ENCODE measurements around the gene GRK1. TPM values are rescaled to one million over a fixed set of nuclear protein-coding genes. Genes with fewer than 3 reads are reported as not detected.

Gene GRK1
- total RNA-seq, 1 donor from 2014 or later, result 1.2 TPM

- Mint-ChIP-seq H3K27me3 (ENCODE audit: unreplicated experiment) (peaks cover 8% of the 10 kb centered on the region), H3K4me1 (ENCODE audit: low read depth, unreplicated experiment) (no peaks in the 10 kb centered on the region), H3K36me3 (ENCODE audit: unreplicated experiment) (no peaks in the 10 kb centered on the region), H3K27ac (ENCODE audit: unreplicated experiment) (no peak overlapping the region), H3K4me3 (ENCODE audit: unreplicated experiment) (no peak overlapping the region), H3K9me3 (ENCODE audit: unreplicated experiment) (peaks cover 8% of the 10 kb centered on the region)
- no peak for TF ChIP-seq CTCF (IDR thresholded peaks at IDR 0.05; ENCODE audit: partially characterized antibody, unreplicated experiment)
- DNase-seq, result no peak
Observed at GRCh38 chr13:113734826-113735125, 67.8 kb downstream of the GRK1 start.

GRCh38 chr13:113735194-113735593 is 68.2 kb downstream of the GRK1 start:
- no peak overlapping the region for H3K4me3 Mint-ChIP-seq (ENCODE audit: unreplicated experiment)
- peaks cover 8% of the 10 kb centered on the region for H3K9me3 Mint-ChIP-seq (ENCODE audit: unreplicated experiment)
- H3K4me1 Mint-ChIP-seq (ENCODE audit: low read depth, unreplicated experiment), result peaks cover 2% of the 10 kb centered on the region
- no peak for DNase-seq
- no peak overlapping the region for H3K27ac Mint-ChIP-seq (ENCODE audit: unreplicated experiment)
- no peaks in the 10 kb centered on the region for H3K36me3 Mint-ChIP-seq (ENCODE audit: unreplicated experiment)
- H3K27me3 Mint-ChIP-seq (ENCODE audit: unreplicated experiment), result peaks cover 8% of the 10 kb centered on the region
- no peak for TF ChIP-seq CTCF (IDR thresholded peaks at IDR 0.05; ENCODE audit: partially characterized antibody, unreplicated experiment)

- DNase-seq, result no peak
- H3K4me1 Mint-ChIP-seq (ENCODE audit: low read depth, unreplicated experiment), result peaks cover 2% of the 10 kb centered on the region
- no peak overlapping the region for H3K27ac Mint-ChIP-seq (ENCODE audit: unreplicated experiment)
- no peak overlapping the region for H3K4me3 Mint-ChIP-seq (ENCODE audit: unreplicated experiment)
- H3K36me3 Mint-ChIP-seq (ENCODE audit: unreplicated experiment), result no peaks in the 10 kb centered on the region
- TF ChIP-seq CTCF (IDR thresholded peaks at IDR 0.05; ENCODE audit: partially characterized antibody, unreplicated experiment), result no peak
- peaks cover 8% of the 10 kb centered on the region for H3K9me3 Mint-ChIP-seq (ENCODE audit: unreplicated experiment)
- peaks cover 8% of the 10 kb centered on the region for H3K27me3 Mint-ChIP-seq (ENCODE audit: unreplicated experiment)
Observed at GRCh38 chr13:113735750-113736149, 68.7 kb downstream of the GRK1 start.

GRCh38 chr13:113736258-113736731 is 69.3 kb downstream of the GRK1 start:
- Mint-ChIP-seq H3K4me1 (ENCODE audit: low read depth, unreplicated experiment) (peaks cover 2% of the 10 kb centered on the region), H3K27me3 (ENCODE audit: unreplicated experiment) (peaks cover 8% of the 10 kb centered on the region), H3K36me3 (ENCODE audit: unreplicated experiment) (no peaks in the 10 kb centered on the region), H3K4me3 (ENCODE audit: unreplicated experiment) (no peak overlapping the region), H3K27ac (ENCODE audit: unreplicated experiment) (no peak overlapping the region), H3K9me3 (ENCODE audit: unreplicated experiment) (peaks cover 8% of the 10 kb centered on the region)
- no peak for DNase-seq
- no peak for TF ChIP-seq CTCF (IDR thresholded peaks at IDR 0.05; ENCODE audit: partially characterized antibody, unreplicated experiment)

- no peak overlapping the region for H3K27ac Mint-ChIP-seq (ENCODE audit: unreplicated experiment)
- no peak for TF ChIP-seq CTCF (IDR thresholded peaks at IDR 0.05; ENCODE audit: partially characterized antibody, unreplicated experiment)
- H3K27me3 Mint-ChIP-seq (ENCODE audit: unreplicated experiment), result peaks cover 10% of the 10 kb centered on the region
- H3K36me3 Mint-ChIP-seq (ENCODE audit: unreplicated experiment), result no peaks in the 10 kb centered on the region
- peaks cover 5% of the 10 kb centered on the region for H3K4me1 Mint-ChIP-seq (ENCODE audit: low read depth, unreplicated experiment)
- H3K4me3 Mint-ChIP-seq (ENCODE audit: unreplicated experiment), result no peak overlapping the region
- DNase-seq, result no peak
- H3K9me3 Mint-ChIP-seq (ENCODE audit: unreplicated experiment), result peaks cover 8% of the 10 kb centered on the region
Observed at GRCh38 chr13:113737803-113738202, 70.8 kb downstream of the GRK1 start.

All from glutamatergic neuron (in vitro differentiated cells).